ENCODE results near the gene ABCB8.

Gene ABCB8

GRCh38 chr7:151076863-151077704, 48.8 kb downstream of the ABCB8 start:
- no peak for DNase-seq

- DNase-seq: no peak
Measured at GRCh38 chr7:151077705-151078232, 49.5 kb downstream of the ABCB8 start.

- no peak for DNase-seq
Measured at GRCh38 chr7:151078233-151079040, 50.2 kb downstream of the ABCB8 start.

DNA sequence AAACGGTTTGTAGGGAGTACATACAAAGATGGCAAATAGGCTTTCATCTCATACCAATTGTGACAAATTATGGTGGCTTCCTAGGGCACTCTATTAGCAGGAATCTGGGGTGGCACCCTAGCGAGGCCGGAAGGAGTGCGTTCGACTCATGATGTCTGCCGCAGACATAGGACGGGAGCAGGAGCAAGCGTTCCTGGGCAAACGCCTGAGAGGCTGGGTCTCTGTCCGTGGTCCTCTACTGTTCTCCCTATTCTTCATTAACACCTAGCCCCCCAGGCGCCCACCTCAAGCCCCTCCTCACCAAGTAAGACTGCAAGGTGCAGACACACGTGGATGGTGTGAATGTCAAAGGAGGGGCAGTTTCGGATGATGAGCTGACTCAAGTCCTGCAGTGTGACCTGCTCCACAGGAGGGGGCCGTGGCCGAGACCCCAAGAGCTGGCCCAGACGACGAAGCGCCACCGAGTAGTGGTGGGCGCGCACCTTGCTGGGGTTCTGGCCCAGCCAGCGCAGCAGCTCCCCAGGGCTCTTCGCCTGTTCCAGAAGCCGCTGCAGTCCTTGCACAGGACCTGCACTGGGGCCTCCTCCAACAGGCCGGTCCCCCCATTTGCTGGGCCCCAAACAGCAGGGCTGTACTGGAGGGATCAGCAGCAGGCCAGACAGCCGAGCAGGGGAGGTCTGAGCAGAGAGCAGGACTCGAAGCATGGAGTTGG, 51.1 kb downstream of the ABCB8 start:
- no peak for DNase-seq

- DNase-seq: no peak
Measured at GRCh38 chr7:151080067-151080521, 51.8 kb downstream of the ABCB8 start.

DNA sequence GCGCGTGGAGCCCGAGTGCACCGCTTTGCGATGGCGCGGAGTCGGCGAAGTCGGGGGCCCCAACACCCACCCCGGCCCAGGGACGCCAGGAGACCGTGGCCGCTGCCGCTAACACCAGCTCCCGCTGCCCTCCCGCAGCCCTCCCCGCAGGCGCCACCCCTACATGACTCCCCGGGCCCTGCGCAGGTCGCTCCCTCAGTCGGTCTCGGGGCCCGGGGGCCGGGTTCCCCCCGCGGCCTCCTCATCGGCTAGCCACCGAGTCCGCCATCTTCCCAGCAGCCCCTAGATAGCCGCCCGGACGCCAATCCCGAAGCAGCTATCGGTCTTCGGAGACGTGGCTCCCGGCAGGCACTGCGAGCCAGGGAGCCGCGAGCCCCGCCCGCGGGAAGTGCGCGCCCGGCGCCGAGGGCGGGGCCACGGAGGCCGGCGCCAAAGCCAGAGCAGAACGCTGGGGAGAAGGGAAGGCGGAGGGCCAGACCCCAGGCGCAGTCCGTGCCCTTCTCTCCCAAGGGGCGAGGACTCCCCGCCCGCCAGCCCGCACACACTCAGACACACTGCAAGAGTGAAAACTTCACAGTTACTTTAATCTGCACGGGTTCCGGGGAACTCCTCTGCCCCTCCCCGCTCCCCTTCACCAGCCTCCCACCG, 52.4 kb downstream of the ABCB8 start, which contains the start of gene FASTK:
Gene FASTK (minus strand): TSS at position 288 of the 648 bp plus-strand sequence. CDS start 43 bp downstream, at position 245.
- DNase-seq: peak; percentile 80 to 85 (median 82)

- no peak for DNase-seq
Measured at GRCh38 chr7:151081170-151082101, 53.2 kb downstream of the ABCB8 start.

- DNase-seq: no peak
Measured at GRCh38 chr7:151082141-151083070, 54.2 kb downstream of the ABCB8 start.

DNA sequence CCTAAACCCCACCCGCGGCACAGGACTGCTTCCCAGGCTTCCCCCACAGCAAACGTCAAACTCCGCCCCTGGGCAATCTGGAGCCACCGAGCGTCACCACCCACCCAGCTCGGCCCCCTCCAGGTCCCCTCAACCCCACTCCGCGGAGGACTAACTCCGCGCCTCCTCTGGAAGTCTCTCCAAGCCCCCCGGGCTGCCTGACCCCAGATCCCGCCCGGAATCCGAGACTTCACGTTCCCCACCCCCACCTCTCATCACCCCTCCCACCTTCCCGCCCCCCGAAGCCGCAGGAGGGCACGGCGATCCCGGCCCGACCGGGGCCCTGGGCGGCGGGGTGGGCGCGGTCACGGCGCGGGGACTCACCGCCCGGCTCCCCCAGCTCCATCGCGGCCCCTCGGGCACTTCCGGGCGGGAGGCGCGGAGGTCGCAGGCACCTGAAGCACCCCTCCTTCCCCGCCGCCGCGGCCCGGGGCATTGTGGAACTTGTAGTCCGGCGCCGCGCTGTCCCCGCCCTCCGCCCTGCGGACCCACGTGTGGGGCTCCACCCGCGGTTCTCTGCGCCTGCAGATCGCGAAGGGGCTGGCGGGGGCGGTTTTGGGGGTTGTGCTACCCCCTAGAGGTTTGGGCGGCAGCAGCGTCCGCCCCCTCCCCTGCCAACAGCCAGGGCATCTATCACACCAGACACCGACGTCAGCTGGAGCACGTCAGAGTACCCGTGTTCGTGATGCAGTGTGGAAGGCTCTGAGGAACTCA, 55.0 kb downstream of the ABCB8 start, which contains the start of gene TMUB1:
Gene TMUB1 (minus strand): TSS at position 423 of the 753 bp plus-strand sequence. CDS start 930 bp downstream, outside the sequence.
- DNase-seq: peak; percentile 78 to 87 (median 84)

DNA sequence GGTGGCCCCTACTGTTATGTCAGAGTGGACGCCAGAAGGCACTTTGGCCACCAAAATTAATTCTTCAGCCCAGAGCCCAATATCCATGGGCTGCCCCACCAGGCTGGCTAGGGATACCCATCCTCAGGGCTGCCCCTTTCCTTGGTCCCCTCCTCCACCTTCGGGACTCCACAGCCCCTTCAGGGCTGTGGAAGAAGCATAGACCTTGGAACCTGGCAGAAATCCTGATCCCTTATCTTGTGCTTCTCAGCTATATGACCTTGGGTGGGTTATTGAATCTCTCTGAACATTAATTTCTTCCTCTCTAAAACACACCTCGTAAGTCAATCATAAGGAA, 55.5 kb downstream of the ABCB8 start:
- DNase-seq: no peak

- DNase-seq: no peak
Measured at GRCh38 chr7:151085329-151085690, 57.1 kb downstream of the ABCB8 start.

GRCh38 chr7:151085691-151086620, 57.7 kb downstream of the ABCB8 start, which contains the start of gene AGAP3:
Gene AGAP3, plus strand, starts transcription at chr7:151086475. Its CDS starts 267 bp downstream, at chr7:151086742.
- peak; percentile 38 to 62 (median 48) for DNase-seq

GRCh38 chr7:151086802-151087244, 58.6 kb downstream of the ABCB8 start:
- DNase-seq: peak in 4 of 6 experiments; percentile 16 to 52 (median 36)

DNA sequence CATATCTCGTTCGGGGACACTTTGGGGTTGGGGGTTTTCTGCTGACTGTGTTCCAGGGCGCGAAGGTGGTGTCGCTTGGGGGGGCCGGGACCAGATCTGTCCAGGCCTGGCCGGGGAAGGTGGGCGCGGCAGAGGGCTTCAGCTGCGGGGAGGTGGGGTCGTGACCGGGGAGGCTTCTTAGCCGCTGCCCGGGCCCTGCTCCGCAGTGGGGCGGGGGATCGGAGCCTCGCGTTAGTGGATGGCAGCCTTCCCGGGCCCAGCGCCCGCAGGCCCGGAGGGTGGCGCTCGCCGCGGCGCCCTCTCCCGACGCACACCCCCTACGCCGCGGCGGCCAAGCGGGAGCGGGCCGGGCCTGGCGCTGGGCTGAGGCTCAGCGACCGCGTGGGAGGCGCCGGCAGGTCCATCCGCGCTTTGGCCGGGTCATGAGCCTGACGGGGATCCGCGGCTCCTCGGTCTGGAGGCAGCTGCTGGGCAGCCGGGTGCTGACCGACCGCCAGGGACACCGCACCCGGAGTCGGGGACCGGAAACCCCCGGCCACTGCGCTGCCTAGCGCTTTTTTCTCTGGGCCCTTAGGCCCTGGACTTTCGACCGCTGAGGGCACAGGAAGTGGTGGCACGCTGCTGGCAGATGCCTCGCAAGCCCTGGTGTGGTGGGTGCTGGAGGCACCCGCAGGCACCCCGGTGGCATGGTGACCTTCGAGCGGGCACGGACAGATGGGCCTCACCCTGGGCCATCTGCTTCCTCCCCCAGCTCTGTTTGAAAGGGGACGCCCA, 59.2 kb downstream of the ABCB8 start:
- DNase-seq: peak in 4 of 6 experiments; percentile 13 to 52 (median 36)

GRCh38 chr7:151088019-151088855, 60.0 kb downstream of the ABCB8 start:
- DNase-seq: peak in 1 of 6 experiments; percentile 42
